ENCODE data around the gene CLEC4F. TPM values are rescaled to one million over a fixed set of nuclear protein-coding genes. Genes with fewer than 3 reads are reported as not detected.

The CLEC4F gene
- total RNA-seq, 2 experiments from 2014 or later, result not detected

DNA sequence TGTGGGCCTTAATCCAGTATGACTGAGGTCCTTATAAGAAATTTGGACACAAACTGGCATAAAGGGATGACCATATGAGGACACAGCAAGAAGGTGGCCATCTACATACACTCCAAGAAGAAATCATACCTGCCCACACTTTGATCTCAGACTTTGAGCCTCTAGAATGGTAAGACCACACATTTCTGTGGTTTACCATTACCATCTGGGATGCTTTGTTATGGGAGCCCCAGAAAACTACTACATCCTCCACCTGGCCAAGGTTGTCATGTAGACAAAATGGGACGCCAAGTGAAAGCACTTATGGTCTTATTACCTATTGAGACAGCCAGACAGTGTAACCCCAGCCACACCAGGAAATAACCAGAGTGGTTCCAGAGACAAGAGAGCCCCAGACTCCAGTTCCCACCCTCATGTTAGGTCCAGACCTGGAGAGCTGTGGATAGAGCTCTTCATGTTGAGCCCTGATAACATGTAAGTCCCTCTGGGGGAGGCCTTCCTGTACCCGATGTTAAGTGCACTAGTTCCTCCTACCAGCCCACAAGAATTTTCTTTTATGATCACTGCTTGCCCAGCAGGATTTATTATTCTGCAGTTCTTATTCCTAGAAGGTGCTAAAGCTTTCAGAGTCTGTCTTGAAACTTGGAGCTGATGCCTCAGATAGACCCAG lies 47.8 kb downstream of the CLEC4F start:
- Mint-ChIP-seq H3K9me3 (no peaks in the 10 kb centered on the region), H3K27me3 (peaks cover 73% of the 10 kb centered on the region), H3K4me1 (ENCODE audit: low read depth) (peaks cover 8% of the 10 kb centered on the region), H3K27ac (no peak overlapping the region), H3K4me3 (no peak overlapping the region), H3K36me3 (ENCODE audit: low read depth) (no peaks in the 10 kb centered on the region)
- Histone ChIP-seq H3K36me3 (ENCODE audit: insufficient read depth, low read length) (no peaks in the 10 kb centered on the region), H3K27me3 (ENCODE audit: control insufficient read depth in 1 of 2, insufficient read depth in 2 of 2, low read length in 2 of 2) (peaks cover 24 to 35% of the 10 kb centered on the region in 2 experiments), H3K9me3 (ENCODE audit: control insufficient read depth in 1 of 2, insufficient read depth in 1 of 2, low read length in 2 of 2) (no peaks in the 10 kb centered on the region), H3K4me3 (ENCODE audit: low read length) (no peak overlapping the region), H3K4me1 (ENCODE audit: insufficient read depth, low read length) (peaks cover 4% of the 10 kb centered on the region), H3K27ac (ENCODE audit: low read depth in 1 of 2, low read length in 2 of 2) (no peak overlapping the region)
- ChIA-PET POLR2A (no interaction called here), CTCF (no interaction called here)
- ATAC-seq (ENCODE audit: poor library complexity) (no peak), DNase-seq (no peak)
- intact Hi-C loops (cut with DNase I, micrococcal nuclease), result no loop called here
- TF ChIP-seq, protein P1, sequence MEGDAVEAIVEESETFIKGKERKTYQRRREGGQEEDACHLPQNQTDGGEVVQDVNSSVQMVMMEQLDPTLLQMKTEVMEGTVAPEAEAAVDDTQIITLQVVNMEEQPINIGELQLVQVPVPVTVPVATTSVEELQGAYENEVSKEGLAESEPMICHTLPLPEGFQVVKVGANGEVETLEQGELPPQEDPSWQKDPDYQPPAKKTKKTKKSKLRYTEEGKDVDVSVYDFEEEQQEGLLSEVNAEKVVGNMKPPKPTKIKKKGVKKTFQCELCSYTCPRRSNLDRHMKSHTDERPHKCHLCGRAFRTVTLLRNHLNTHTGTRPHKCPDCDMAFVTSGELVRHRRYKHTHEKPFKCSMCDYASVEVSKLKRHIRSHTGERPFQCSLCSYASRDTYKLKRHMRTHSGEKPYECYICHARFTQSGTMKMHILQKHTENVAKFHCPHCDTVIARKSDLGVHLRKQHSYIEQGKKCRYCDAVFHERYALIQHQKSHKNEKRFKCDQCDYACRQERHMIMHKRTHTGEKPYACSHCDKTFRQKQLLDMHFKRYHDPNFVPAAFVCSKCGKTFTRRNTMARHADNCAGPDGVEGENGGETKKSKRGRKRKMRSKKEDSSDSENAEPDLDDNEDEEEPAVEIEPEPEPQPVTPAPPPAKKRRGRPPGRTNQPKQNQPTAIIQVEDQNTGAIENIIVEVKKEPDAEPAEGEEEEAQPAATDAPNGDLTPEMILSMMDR (IDR thresholded peaks at IDR 0.05), result no peak

DNA sequence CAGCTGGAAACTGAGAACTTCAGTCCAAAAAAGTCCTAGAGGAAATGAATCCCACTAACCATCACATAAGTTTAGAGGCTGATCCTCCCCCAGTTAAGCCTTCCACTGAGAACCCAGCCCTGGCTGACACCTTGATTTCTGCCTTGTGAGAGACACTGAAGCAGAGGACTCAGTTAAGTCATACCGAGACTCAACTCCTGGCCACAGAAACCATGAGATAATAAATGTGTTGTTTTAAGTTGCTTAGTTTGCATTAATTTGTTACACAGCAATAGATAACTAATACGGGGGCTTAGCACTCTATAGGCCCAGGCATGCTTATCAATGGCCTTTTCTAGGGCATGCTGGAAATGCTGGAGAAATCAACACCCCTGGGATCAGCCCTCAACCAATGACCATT lies 49.0 kb downstream of the CLEC4F start:
- CTCF ChIA-PET, result no interaction called here
- H3K27ac Mint-ChIP-seq, result no peak overlapping the region
- H3K27me3 ChIP-seq (ENCODE audit: control insufficient read depth in 1 of 2, insufficient read depth in 2 of 2, low read length in 2 of 2), result peaks cover 26 to 39% of the 10 kb centered on the region in 2 experiments

DNA sequence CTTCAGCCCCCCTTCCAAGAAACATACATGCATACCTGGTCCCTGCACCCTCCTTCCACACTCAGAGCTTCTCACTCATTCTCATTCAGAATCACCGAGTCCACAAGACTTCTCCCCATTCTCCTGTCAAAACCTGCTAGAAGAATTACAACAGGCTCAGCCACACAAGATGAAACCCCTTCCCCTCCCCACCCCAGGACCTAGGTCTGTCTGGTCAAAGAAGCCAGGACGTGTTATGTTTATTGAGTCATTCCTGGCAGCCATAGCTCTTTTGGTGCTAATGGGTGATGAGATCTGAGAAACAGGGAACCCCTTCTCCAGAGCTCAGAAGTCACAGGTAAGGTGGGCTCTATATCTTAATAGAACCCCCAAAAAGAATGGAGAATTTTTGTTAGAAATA lies 50.9 kb downstream of the CLEC4F start:
- Histone ChIP-seq H3K4me3 (ENCODE audit: low read length) (no peak overlapping the region), H3K4me1 (ENCODE audit: insufficient read depth, low read length) (peaks cover 14% of the 10 kb centered on the region), H3K27me3 (ENCODE audit: control insufficient read depth in 1 of 2, insufficient read depth in 2 of 2, low read length in 2 of 2) (peaks cover 31 to 38% of the 10 kb centered on the region in 2 experiments), H3K36me3 (ENCODE audit: insufficient read depth, low read length) (no peaks in the 10 kb centered on the region), H3K9me3 (ENCODE audit: control insufficient read depth in 1 of 2, insufficient read depth in 1 of 2, low read length in 2 of 2) (no peaks in the 10 kb centered on the region), H3K27ac (ENCODE audit: low read depth in 1 of 2, low read length in 2 of 2) (no peak overlapping the region)
- Mint-ChIP-seq H3K36me3 (ENCODE audit: low read depth) (no peaks in the 10 kb centered on the region), H3K4me1 (ENCODE audit: low read depth) (peaks cover 16% of the 10 kb centered on the region), H3K27me3 (peaks cover 71% of the 10 kb centered on the region), H3K9me3 (no peaks in the 10 kb centered on the region), H3K27ac (no peak overlapping the region), H3K4me3 (peak overlapping the region; percentile 87)
- ChIA-PET CTCF (interaction anchor here (1.0 kb wide), 1 partner anchor 16 kb away, joined by 3 read pairs; no protein-coding TSS in a partner anchor), POLR2A (no interaction called here)
- ATAC-seq (ENCODE audit: poor library complexity), result no peak
- intact Hi-C loops (cut with DNase I, micrococcal nuclease), result loop anchor here in 1 of 2 experiments (5.0 kb wide), 1 partner anchor 112 kb away; no protein-coding TSS in a partner anchor
- no peak for DNase-seq
- TF ChIP-seq, protein P1 (IDR thresholded peaks at IDR 0.05), result no peak

More for the DNA sequence above, 49.0 kb downstream of the CLEC4F start:
- intact Hi-C loops (cut with DNase I, micrococcal nuclease), result no loop called here
- H3K4me1 ChIP-seq (ENCODE audit: insufficient read depth, low read length), result peaks cover 14% of the 10 kb centered on the region
- no peak for DNase-seq
- H3K27me3 Mint-ChIP-seq, result peaks cover 76% of the 10 kb centered on the region
- H3K4me1 Mint-ChIP-seq (ENCODE audit: low read depth), result peaks cover 14% of the 10 kb centered on the region
- no peaks in the 10 kb centered on the region for H3K9me3 ChIP-seq (ENCODE audit: control insufficient read depth in 1 of 2, insufficient read depth in 1 of 2, low read length in 2 of 2)
- no peak overlapping the region for H3K4me3 Mint-ChIP-seq
- TF ChIP-seq, protein P1 (IDR thresholded peaks at IDR 0.05), result no peak
- H3K36me3 Mint-ChIP-seq (ENCODE audit: low read depth), result no peaks in the 10 kb centered on the region
- POLR2A ChIA-PET, result no interaction called here
- H3K27ac ChIP-seq (ENCODE audit: low read depth in 1 of 2, low read length in 2 of 2), result no peak overlapping the region
- no peaks in the 10 kb centered on the region for H3K9me3 Mint-ChIP-seq
- no peak for ATAC-seq (ENCODE audit: poor library complexity)
- no peak overlapping the region for H3K4me3 ChIP-seq (ENCODE audit: low read length)
- H3K36me3 ChIP-seq (ENCODE audit: insufficient read depth, low read length), result no peaks in the 10 kb centered on the region

Measured in CD4-positive, alpha-beta T cell (primary cell).